A673 (cell line): ENCODE data around the gene OMP. TPM values are rescaled to one million over a fixed set of nuclear protein-coding genes. Genes with fewer than 3 reads are reported as not detected.
"Not testable (repeated sequence)": the region's sequence is repeated elsewhere in the genome, so short reads cannot be mapped to it uniquely, and the experiment has no call there.

ENCODE experiments used
- BruUV-seq: library from RNA; stranded (reverse); fragments of 400-500 nt; replicated peaks from 2 replicates; lab custom pipeline; 2021; lab: Mats Ljungman, UMichigan
- CTCF ChIA-PET: fragments of 300-600 bp; sonication (Branson Sonifier 250); formaldehyde crosslinking; loops from one replicate; lab custom pipeline; 2022; ENCODE audit warnings: antibody characterized with exemption; lab: Charles Lee
- POLR2A ChIA-PET: fragments of 300-600 bp; sonication (Branson Sonifier 250); formaldehyde crosslinking; loops from one replicate; lab custom pipeline; 2022; ENCODE audit warnings: antibody characterized with exemption; ENCODE audit not compliant: low non-redundant PET; lab: Charles Lee
- DNase-seq: peaks from one replicate; pipeline ENCODE4 v3.0.0-alpha.2; 2015; ENCODE audit warnings: low spot score
- H3K27ac ChIP-seq: fragments of 200-600 bp; sonication (generic); 2 replicates; pipeline ENCODE4 v1.5.1; 2016; ENCODE audit warnings: mixed run types, low read depth, mild to moderate bottlenecking, mixed read lengths, antibody characterized with exemption, low read length; ENCODE audit not compliant: poor library complexity, severe bottlenecking
- H3K27me3 ChIP-seq: fragments of 200-600 bp; sonication (generic); replicated peaks from 2 replicates; pipeline ENCODE4 v1.6.1; 2017; ENCODE audit warnings: mixed run types, low read depth, mild to moderate bottlenecking, mixed read lengths, antibody characterized with exemption, low read length; ENCODE audit not compliant: insufficient read depth, poor library complexity
- H3K36me3 ChIP-seq: fragments of 200-600 bp; sonication (generic); 2 replicates; pipeline ENCODE4 v1.6.1; 2016; ENCODE audit warnings: mixed run types, mild to moderate bottlenecking, mixed read lengths, antibody characterized with exemption, low read length; ENCODE audit not compliant: insufficient read depth, poor library complexity, severe bottlenecking
- H3K4me1 ChIP-seq: fragments of 200-600 bp; sonication (generic); 2 replicates; pipeline ENCODE4 v1.6.1; 2017; ENCODE audit warnings: mixed run types, mild to moderate bottlenecking, mixed read lengths, antibody characterized with exemption, low read length; ENCODE audit not compliant: insufficient read depth, poor library complexity, severe bottlenecking
- H3K4me3 ChIP-seq: fragments of 200-600 bp; sonication (generic); 2 replicates; pipeline ENCODE4 v1.5.1; 2016; ENCODE audit warnings: low read depth, mixed run types, mild to moderate bottlenecking, mixed read lengths, low read length; ENCODE audit not compliant: poor library complexity, severe bottlenecking
- H3K9me3 ChIP-seq: fragments of 200-600 bp; sonication (generic); 2 replicates; pipeline ENCODE4 v1.6.1; 2016; ENCODE audit warnings: mixed run types, low read depth, mild to moderate bottlenecking, mixed read lengths, antibody characterized with exemption, low read length; ENCODE audit not compliant: poor library complexity, severe bottlenecking
- EZH2 ChIP-seq: fragments of 200-600 bp; sonication (generic); IDR thresholded peaks from 2 replicates; pipeline ENCODE4 v1.6.1; 2017; ENCODE audit warnings: borderline replicate concordance, low read depth, mild to moderate bottlenecking, mixed read lengths, antibody characterized with exemption, low read length; ENCODE audit not compliant: poor library complexity, severe bottlenecking
- intact Hi-C: fragments of 100-400 bp; cut with micrococcal nuclease; formaldehyde crosslinking; loops from one replicate; pipeline ENCODE4 v1.10.0; 2022; ENCODE audit not compliant: unreplicated experiment
- total RNA-seq: library from RNA; stranded (reverse); gene quantifications from 2 replicates; pipeline ENCODE4 v1.2.3, GENCODE V29; 2021
- TF ChIP-seq, protein P1 (sequence below): fragments of 300-800, 200-600 bp; sonication (generic); conservative IDR thresholded peaks from 2 replicates; pipeline ENCODE4 v1.5.1; 2017; ENCODE audit warnings: low read depth, mild to moderate bottlenecking, antibody characterized with exemption, low read length, moderate library complexity, mixed read lengths

The OMP gene
- total RNA-seq, 1 experiment from 2014 or later = not detected

DNA sequence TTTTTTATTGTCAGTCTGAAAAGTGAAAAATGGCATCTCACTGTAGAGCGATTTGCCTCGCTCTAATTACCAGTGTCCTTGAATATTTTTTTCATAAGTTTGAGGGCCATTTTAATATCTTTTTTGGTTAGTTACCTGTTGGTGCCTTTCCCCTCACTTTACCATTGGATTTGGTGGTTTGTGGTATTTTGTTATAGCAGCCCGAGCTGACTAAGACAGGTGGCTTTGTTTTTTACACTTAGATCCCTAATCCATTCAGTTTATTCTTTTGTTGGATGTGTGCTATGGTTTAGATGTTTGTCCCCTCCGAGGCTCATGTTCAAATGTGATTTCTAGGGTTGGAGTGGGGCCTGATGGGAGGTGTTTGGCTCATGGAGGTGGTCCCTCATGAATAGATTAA is 42.4 kb upstream of the OMP start:
- DNase-seq = no peak
- BruUV-seq = no TSS peak
- H3K9me3 ChIP-seq = peaks cover 13% of the 10 kb centered on the region
- no peaks in the 10 kb centered on the region for H3K27me3 ChIP-seq
- H3K27ac ChIP-seq = no peak overlapping the region
- ChIA-PET CTCF (no interaction called here), POLR2A (no interaction called here)
- TF ChIP-seq, protein P1, sequence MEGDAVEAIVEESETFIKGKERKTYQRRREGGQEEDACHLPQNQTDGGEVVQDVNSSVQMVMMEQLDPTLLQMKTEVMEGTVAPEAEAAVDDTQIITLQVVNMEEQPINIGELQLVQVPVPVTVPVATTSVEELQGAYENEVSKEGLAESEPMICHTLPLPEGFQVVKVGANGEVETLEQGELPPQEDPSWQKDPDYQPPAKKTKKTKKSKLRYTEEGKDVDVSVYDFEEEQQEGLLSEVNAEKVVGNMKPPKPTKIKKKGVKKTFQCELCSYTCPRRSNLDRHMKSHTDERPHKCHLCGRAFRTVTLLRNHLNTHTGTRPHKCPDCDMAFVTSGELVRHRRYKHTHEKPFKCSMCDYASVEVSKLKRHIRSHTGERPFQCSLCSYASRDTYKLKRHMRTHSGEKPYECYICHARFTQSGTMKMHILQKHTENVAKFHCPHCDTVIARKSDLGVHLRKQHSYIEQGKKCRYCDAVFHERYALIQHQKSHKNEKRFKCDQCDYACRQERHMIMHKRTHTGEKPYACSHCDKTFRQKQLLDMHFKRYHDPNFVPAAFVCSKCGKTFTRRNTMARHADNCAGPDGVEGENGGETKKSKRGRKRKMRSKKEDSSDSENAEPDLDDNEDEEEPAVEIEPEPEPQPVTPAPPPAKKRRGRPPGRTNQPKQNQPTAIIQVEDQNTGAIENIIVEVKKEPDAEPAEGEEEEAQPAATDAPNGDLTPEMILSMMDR = no peak
- no peak for TF ChIP-seq EZH2
- no peaks in the 10 kb centered on the region for H3K4me1 ChIP-seq
- intact Hi-C loops = no loop called here
- H3K36me3 ChIP-seq = no peaks in the 10 kb centered on the region
- no peak overlapping the region for H3K4me3 ChIP-seq

DNA sequence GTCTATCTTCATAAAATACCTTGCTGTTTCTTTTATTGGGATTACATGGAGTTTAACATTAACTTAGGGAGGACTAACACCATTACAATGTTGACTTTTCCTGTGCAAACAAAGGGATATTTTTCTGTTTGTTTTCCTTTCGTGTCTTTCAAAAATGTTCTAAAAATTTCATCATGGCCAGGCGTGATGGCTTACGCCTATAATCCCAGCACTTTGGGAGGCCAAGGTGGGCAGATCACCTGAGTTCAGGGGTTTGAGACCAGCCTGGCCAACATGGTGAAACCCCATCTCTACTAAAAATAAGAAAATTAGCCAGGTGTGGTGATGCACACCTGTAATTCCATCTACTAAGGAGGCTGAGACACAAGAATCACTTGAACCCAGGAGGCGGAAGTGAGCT is 41.4 kb upstream of the OMP start:
- peaks cover 13% of the 10 kb centered on the region for H3K9me3 ChIP-seq
- H3K27ac ChIP-seq, CTCF ChIA-PET, POLR2A ChIA-PET, BruUV-seq, H3K36me3 ChIP-seq, DNase-seq, H3K27me3 ChIP-seq, H3K4me3 ChIP-seq, H3K4me1 ChIP-seq, intact Hi-C loops: not testable (repeated sequence)

DNA sequence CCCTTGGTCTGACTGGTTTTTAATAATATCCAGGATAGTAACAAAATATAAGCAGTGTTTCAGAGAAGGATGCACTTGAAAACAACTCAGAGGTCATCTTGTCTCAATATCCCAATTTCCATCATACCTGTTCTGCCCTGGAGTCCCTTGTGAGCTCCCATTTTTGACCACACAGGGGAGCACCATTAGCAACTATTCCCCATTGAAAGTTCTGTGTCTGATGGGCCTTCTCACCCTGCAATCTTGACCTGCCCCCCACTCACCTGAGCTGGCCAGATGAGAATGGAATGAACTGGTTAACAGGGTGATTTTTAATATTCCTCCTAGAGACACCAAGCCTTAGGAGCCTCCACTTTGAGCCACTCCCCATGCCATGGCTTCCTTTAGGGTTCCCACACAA is 39.7 kb upstream of the OMP start:
- Histone ChIP-seq H3K27me3 (no peaks in the 10 kb centered on the region), H3K27ac (no peak overlapping the region), H3K4me1 (peaks cover 3% of the 10 kb centered on the region), H3K36me3 (no peaks in the 10 kb centered on the region), H3K4me3 (no peak overlapping the region), H3K9me3 (peaks cover 4% of the 10 kb centered on the region)
- POLR2A ChIA-PET = no interaction called here
- no TSS peak for BruUV-seq
- CTCF ChIA-PET = interaction anchor here (0.6 to 1.2 kb wide), 3 partner anchors 15 to 38 kb away, joined by 3 read pairs; no protein-coding TSS in a partner anchor
- intact Hi-C loops = no loop called here
- TF ChIP-seq, protein P1 = no peak
- TF ChIP-seq EZH2 = no peak
- no peak for DNase-seq

DNA sequence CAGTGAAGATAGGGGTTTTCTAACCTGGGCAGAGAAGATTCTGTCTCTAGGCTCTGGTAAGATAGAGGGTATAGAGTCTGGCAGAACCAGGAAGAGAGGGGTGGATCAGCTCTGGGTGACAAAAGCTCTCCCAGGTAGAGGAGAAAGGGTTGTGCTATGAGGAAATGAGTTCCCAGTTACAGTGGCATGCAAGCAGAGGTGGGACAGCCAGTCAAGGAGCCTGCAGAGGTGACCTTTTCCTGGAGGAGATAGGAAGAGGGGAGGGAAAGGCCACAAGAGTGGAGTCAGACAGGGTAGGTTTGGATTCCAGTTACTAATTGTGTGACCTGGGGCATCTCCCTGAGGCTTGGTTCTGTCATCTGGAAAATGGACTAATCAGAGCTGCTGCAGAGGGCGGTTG is 39.2 kb upstream of the OMP start:
- H3K36me3 ChIP-seq = no peaks in the 10 kb centered on the region
- CTCF ChIA-PET = interaction anchor here (1.2 kb wide), 2 partner anchors 16 to 37 kb away, joined by 3 read pairs; no protein-coding TSS in a partner anchor
- intact Hi-C loops = no loop called here
- no peak for DNase-seq
- no peaks in the 10 kb centered on the region for H3K27me3 ChIP-seq
- POLR2A ChIA-PET = no interaction called here
- no TSS peak for BruUV-seq
- no peak overlapping the region for H3K27ac ChIP-seq
- peaks cover 3% of the 10 kb centered on the region for H3K4me1 ChIP-seq
- no peak overlapping the region for H3K4me3 ChIP-seq
- H3K9me3 ChIP-seq = peaks cover 4% of the 10 kb centered on the region
- TF ChIP-seq, protein P1 = no peak
- TF ChIP-seq EZH2 = no peak
